Measurements from ENCODE around the gene HOXD10. TPM values are rescaled to one million over a fixed set of nuclear protein-coding genes. Genes with fewer than 3 reads are reported as not detected.

The HOXD10 gene
- total RNA-seq, 1 donor: not detected

GRCh38 chr2:176139661-176140512, 23.3 kb downstream of the HOXD10 start:
- peak; percentile 93 for DNase-seq (ENCODE audit: insufficient read length, low spot score, missing footprints)
- Histone ChIP-seq H3K79me2 (ENCODE audit: insufficient read depth, low read length) (peaks cover 57% of the 10 kb centered on the region), H3K27ac (ENCODE audit: low read depth, low read length) (peak overlapping the region; percentile 60), H4K20me1 (ENCODE audit: insufficient read depth, low read length) (peaks cover 6% of the 10 kb centered on the region), H3K4me2 (ENCODE audit: insufficient read depth, low read length) (peak overlapping the region; percentile 79), H3K4me1 (ENCODE audit: insufficient read depth, low read length) (peaks cover 24% of the 10 kb centered on the region), H3K9me3 (ENCODE audit: low read depth, low read length) (no peaks in the 10 kb centered on the region), H3K36me3 (ENCODE audit: insufficient read depth, low read length) (no peaks in the 10 kb centered on the region), H2AFZ (ENCODE audit: low read length) (peak overlapping the region; percentile 87), H3K4me3 (ENCODE audit: insufficient read depth, low read length) (peak overlapping the region; percentile 79), H3K27me3 (ENCODE audit: insufficient read depth, low read length) (no peaks in the 10 kb centered on the region)
- no peak for TF ChIP-seq CTCF (IDR thresholded peaks at IDR 0.05; ENCODE audit: extremely low read depth, low read depth, low read length)

GRCh38 chr2:176140513-176141317, 24.1 kb downstream of the HOXD10 start:
- Histone ChIP-seq H3K36me3 (ENCODE audit: insufficient read depth, low read length) (no peaks in the 10 kb centered on the region), H3K27me3 (ENCODE audit: insufficient read depth, low read length) (no peaks in the 10 kb centered on the region), H2AFZ (ENCODE audit: low read length) (peak overlapping the region; percentile 87), H3K4me1 (ENCODE audit: insufficient read depth, low read length) (peaks cover 16% of the 10 kb centered on the region), H3K27ac (ENCODE audit: low read depth, low read length) (peak overlapping the region; percentile 60), H3K79me2 (ENCODE audit: insufficient read depth, low read length) (peaks cover 57% of the 10 kb centered on the region), H3K9me3 (ENCODE audit: low read depth, low read length) (no peaks in the 10 kb centered on the region), H3K4me2 (ENCODE audit: insufficient read depth, low read length) (peak overlapping the region; percentile 79), H3K4me3 (ENCODE audit: insufficient read depth, low read length) (peak overlapping the region; percentile 79), H4K20me1 (ENCODE audit: insufficient read depth, low read length) (peaks cover 6% of the 10 kb centered on the region)
- peak; percentile 76 for TF ChIP-seq CTCF (IDR thresholded peaks at IDR 0.05; ENCODE audit: extremely low read depth, low read depth, low read length)
- peak; percentile 100 for DNase-seq (ENCODE audit: insufficient read length, low spot score, missing footprints)

GRCh38 chr2:176142281-176142680, 25.7 kb downstream of the HOXD10 start:
- Histone ChIP-seq H3K27me3 (ENCODE audit: insufficient read depth, low read length) (no peaks in the 10 kb centered on the region), H3K36me3 (ENCODE audit: insufficient read depth, low read length) (no peaks in the 10 kb centered on the region)

More at GRCh38 chr2:176142281-176142680, 25.7 kb downstream of the HOXD10 start:
- Histone ChIP-seq H3K4me2 (ENCODE audit: insufficient read depth, low read length) (no peak overlapping the region), H3K9me3 (ENCODE audit: low read depth, low read length) (no peaks in the 10 kb centered on the region), H2AFZ (ENCODE audit: low read length) (no peak overlapping the region), H4K20me1 (ENCODE audit: insufficient read depth, low read length) (peaks cover 6% of the 10 kb centered on the region), H3K4me1 (ENCODE audit: insufficient read depth, low read length) (peaks cover 11% of the 10 kb centered on the region), H3K4me3 (ENCODE audit: insufficient read depth, low read length) (no peak overlapping the region), H3K27ac (ENCODE audit: low read depth, low read length) (no peak overlapping the region), H3K79me2 (ENCODE audit: insufficient read depth, low read length) (peaks cover 45% of the 10 kb centered on the region)
- TF ChIP-seq CTCF (IDR thresholded peaks at IDR 0.05; ENCODE audit: extremely low read depth, low read depth, low read length): no peak
- DNase-seq (ENCODE audit: insufficient read length, low spot score, missing footprints): no peak

Measured in osteoblast (primary cell).